A549 (cell line): ENCODE data around the gene LDLRAD4. TPM values are rescaled to one million over a fixed set of nuclear protein-coding genes. Genes with fewer than 3 reads are reported as not detected.

Source experiments
- ATAC-seq, 2 experiments: fragments of 200-7000 bp in 1 of 2; fragments of >200 bp in 1 of 2; cut with Nextera tagmentation in 1 of 2; cut with Tn5 transposase in 1 of 2; 3 replicates each; pipeline versions ENCODE4 v1.8.0 to v1.9.1; 2018 to 2020; ENCODE audit warnings: mild to moderate bottlenecking in 1 of 2, moderate library complexity in 1 of 2
- CTCF ChIA-PET: fragments of 300-600 bp; sonication (Branson Sonifier 250); formaldehyde crosslinking; extraction: SDS; loops from one replicate; lab custom pipeline; 2021; ENCODE audit warnings: antibody characterized with exemption, inconsistent platforms; lab: Yijun Ruan, JAX
- POLR2A ChIA-PET: fragments of 350-600 bp; formaldehyde crosslinking; extraction: SDS; loops from one replicate; lab custom pipeline; 2021; ENCODE audit warnings: antibody characterized with exemption, inconsistent platforms; lab: Yijun Ruan, JAX
- DNase-seq, 2 experiments: peaks; one replicate each; pipeline versions ENCODE4 v3.0.0 to v3.0.0-alpha.2; 2011 to 2016; ENCODE audit warnings: low read depth in 1 of 2, low spot score in 1 of 2
- FAIRE-seq: peaks from 2 replicates; lab custom pipeline; 2011; peaks lifted over from hg19 to GRCh38; lab: Jason Lieb, UNC
- H3K27ac ChIP-seq, 2 experiments: fragments of >200 bp; sonication (Bioruptor Twin); formaldehyde crosslinking; 3 replicates each; pipeline ENCODE4 v1.5.1; 2016 to 2017
- H3K4me1 ChIP-seq: fragments of >200 bp; sonication (Bioruptor Twin); formaldehyde crosslinking; 3 replicates; pipeline ENCODE4 v1.6.1; 2016
- H3K4me2 ChIP-seq: fragments of >200 bp; sonication (Bioruptor Twin); formaldehyde crosslinking; 3 replicates; pipeline ENCODE4 v1.6.1; 2016
- H3K4me3 ChIP-seq: fragments of >200 bp; sonication (Bioruptor Twin); formaldehyde crosslinking; 3 replicates; pipeline ENCODE4 v1.5.1; 2016
- H3K9me3 ChIP-seq: fragments of >200 bp; sonication (Bioruptor Twin); formaldehyde crosslinking; 3 replicates; pipeline ENCODE4 v1.6.1; 2016
- BCL3 ChIP-seq: fragments of >200 bp; sonication (Bioruptor Twin); formaldehyde crosslinking; IDR thresholded peaks from 3 replicates; pipeline ENCODE4 v1.6.1; 2016
- BHLHE40 ChIP-seq: IDR thresholded peaks from 2 replicates; pipeline ENCODE4 v1.6.1; 2012; ENCODE audit warnings: low read depth, low read length, inconsistent platforms
- CBX8 ChIP-seq: fragments of 200-600 bp; sonication (generic); IDR thresholded peaks from 2 replicates; pipeline ENCODE4 v1.6.1; 2016
- CHD4 ChIP-seq: fragments of 200-600 bp; sonication (generic); IDR thresholded peaks from 2 replicates; pipeline ENCODE4 v1.6.1; 2016; ENCODE audit warnings: antibody characterized with exemption, mild to moderate bottlenecking, borderline replicate concordance
- E2F6 ChIP-seq: IDR thresholded peaks from 2 replicates; pipeline ENCODE4 v1.6.1; 2012; ENCODE audit warnings: low read depth, borderline replicate concordance
- EHMT2 ChIP-seq: fragments of 200-600 bp; sonication (generic); IDR thresholded peaks from 2 replicates; pipeline ENCODE4 v1.6.1; 2016; ENCODE audit warnings: antibody characterized with exemption, low read depth, mild to moderate bottlenecking, moderate library complexity
- ESRRA ChIP-seq: fragments of 150-350 bp; IDR thresholded peaks from 2 replicates; pipeline ENCODE4 v1.6.1; 2014; ENCODE audit warnings: mild to moderate bottlenecking, low read length, borderline replicate concordance
- FOSB ChIP-seq: fragments of 250-450 bp; sonication (Bioruptor Pico); IDR thresholded peaks from 2 replicates; pipeline ENCODE4 v1.5.0; 2020; ENCODE audit warnings: mild to moderate bottlenecking, moderate library complexity
- FOXS1 ChIP-seq: fragments of 250-450 bp; sonication (Bioruptor Pico); IDR thresholded peaks from 2 replicates; pipeline ENCODE4 v1.5.0; 2020; ENCODE audit warnings: mild to moderate bottlenecking, moderate library complexity
- HMGXB4 ChIP-seq: fragments of 250-450 bp; sonication (Bioruptor Pico); IDR thresholded peaks from 2 replicates; pipeline ENCODE4 v1.5.0; 2021; ENCODE audit warnings: mild to moderate bottlenecking, moderate library complexity, borderline replicate concordance
- HOXA7 ChIP-seq: fragments of 250-450 bp; sonication (Bioruptor Pico); IDR thresholded peaks from 2 replicates; pipeline ENCODE4 v1.5.0; 2020; ENCODE audit warnings: mild to moderate bottlenecking, moderate library complexity
- HOXB13 ChIP-seq: fragments of 250-450 bp; sonication (Bioruptor Pico); IDR thresholded peaks from 2 replicates; pipeline ENCODE4 v1.5.0; 2020; ENCODE audit warnings: low read depth, mild to moderate bottlenecking, moderate library complexity
- HOXB5 ChIP-seq: fragments of 250-450 bp; sonication (Bioruptor Pico); IDR thresholded peaks from 2 replicates; pipeline ENCODE4 v1.5.0; 2020; ENCODE audit warnings: mild to moderate bottlenecking, moderate library complexity
- JUN ChIP-seq, 2 experiments: fragments of >200 bp; sonication (Bioruptor Twin); formaldehyde crosslinking; IDR thresholded peaks; 2 replicates in 1 of 2; 3 replicates in 1 of 2; pipeline ENCODE4 v1.6.1; 2016 to 2017
- JUNB ChIP-seq: fragments of >200 bp; sonication (Bioruptor Twin); formaldehyde crosslinking; IDR thresholded peaks from 2 replicates; pipeline ENCODE4 v1.6.1; 2016
- KDM5A ChIP-seq: fragments of 200-600 bp; sonication (generic); IDR thresholded peaks from 2 replicates; pipeline ENCODE4 v1.6.1; 2016; ENCODE audit warnings: antibody characterized with exemption, mild to moderate bottlenecking
- MAFK ChIP-seq: fragments of 450-650 bp; IDR thresholded peaks from 2 replicates; pipeline ENCODE4 v1.6.1; 2014; ENCODE audit not compliant: partially characterized antibody
- MAZ ChIP-seq: fragments of 150-350 bp; IDR thresholded peaks from 2 replicates; pipeline ENCODE4 v1.6.1; 2014; ENCODE audit warnings: antibody characterized with exemption, low read depth, low read length, borderline replicate concordance
- POLR2A ChIP-seq: IDR thresholded peaks from 2 replicates; pipeline ENCODE4 v1.6.1; 2012; ENCODE audit warnings: mild to moderate bottlenecking, low read length
- RNF2 ChIP-seq: fragments of 200-600 bp; sonication (generic); IDR thresholded peaks from 2 replicates; pipeline ENCODE4 v1.6.1; 2016; ENCODE audit warnings: low read depth, mild to moderate bottlenecking, antibody characterized with exemption, moderate library complexity, borderline replicate concordance
- SMC3 ChIP-seq: fragments of >200 bp; sonication (Bioruptor Twin); formaldehyde crosslinking; IDR thresholded peaks from 3 replicates; pipeline ENCODE4 v1.6.1; 2018; ENCODE audit warnings: inconsistent platforms
- TFCP2L1 ChIP-seq: fragments of 250-450 bp; sonication (Bioruptor Pico); IDR thresholded peaks from 2 replicates; pipeline ENCODE4 v1.5.0; 2021; ENCODE audit warnings: mild to moderate bottlenecking
- TP53 ChIP-seq: fragments of 250-450 bp; sonication (Bioruptor Pico); IDR thresholded peaks from 2 replicates; pipeline ENCODE4 v1.5.0; 2021; ENCODE audit warnings: mild to moderate bottlenecking, moderate library complexity
- USF2 ChIP-seq: fragments of 450-650 bp; IDR thresholded peaks from 2 replicates; pipeline ENCODE4 v1.6.1; 2014; ENCODE audit warnings: antibody characterized with exemption
- ZC3H11A ChIP-seq: fragments of 450-650 bp; IDR thresholded peaks from 2 replicates; pipeline ENCODE4 v1.6.1; 2014; ENCODE audit warnings: antibody characterized with exemption, mild to moderate bottlenecking
- ZFP36 ChIP-seq: fragments of 450-650 bp; IDR thresholded peaks from 2 replicates; pipeline ENCODE4 v1.6.1; 2014; ENCODE audit warnings: borderline replicate concordance; ENCODE audit not compliant: partially characterized antibody
- WGBS: methylation state at CpG from one replicate; pipeline ENCODE4 v1.1.6; 2017; ENCODE audit errors: missing lambda C conversion rate; 5-methylcytosine and 5-hydroxymethylcytosine counted together
- polyA plus RNA-seq, 4 experiments: library from polyadenylated mRNA; depleted of rRNA in 3 of 4; stranded (reverse); fragments of >200 nt; fragmentation: RNase III in 1 of 4; extraction: RNeasy Plus Mini Kit Qiagen cat#74134 plus additional on column Dnase treatment in 1 of 4; gene quantifications; 2 replicates in 3 of 4; 3 replicates in 1 of 4; pipeline ENCODE4 v1.2.3, GENCODE V29; 2011 to 2017

The LDLRAD4 gene
- polyA plus RNA-seq, 2 of the 4 experiments (the other 2 are of a cell fraction) = 5.2 to 7.6 TPM

GRCh38 chr18:13598591-13598990, 380.0 kb downstream of the LDLRAD4 start (continued):
- TF ChIP-seq E2F6 = no peak
- no peak for TF ChIP-seq ZFP36
- no peak for TF ChIP-seq MAFK
- no peak for TF ChIP-seq TFCP2L1 (CRISPR knock-in tag)
- TF ChIP-seq FOXS1 (CRISPR knock-in tag) = no peak

- CTCF ChIA-PET = interaction anchor here (1.5 kb wide), 1 partner anchor 11 kb away, joined by 4 read pairs; no protein-coding TSS in a partner anchor
- POLR2A ChIA-PET = interaction anchor here (0.6 kb wide), 1 partner anchor 399 kb away, joined by 3 read pairs; no protein-coding TSS in a partner anchor
- DNase-seq = no peak
- TF ChIP-seq HOXA7 (CRISPR knock-in tag) (no peak), MAZ (no peak), RNF2 (no peak), EHMT2 (no peak), BHLHE40 (no peak), FOSB (no peak), JUN (IDR thresholded peaks at IDR 0.05) (no peak), JUNB (no peak), USF2 (no peak), MAFK (no peak), ESRRA (no peak), TP53 (CRISPR knock-in tag) (no peak)
- no peak overlapping the region for H3K4me2 ChIP-seq
- 33% methylated on average over 1 of the region's 1 CpG for WGBS
- H3K4me1 ChIP-seq = no peaks in the 10 kb centered on the region
- ATAC-seq = no peak
- peaks cover 23% of the 10 kb centered on the region; the same call in 2 of the 3 replicates for H3K9me3 ChIP-seq
- no peak overlapping the region for H3K4me3 ChIP-seq
- no peak overlapping the region for H3K27ac ChIP-seq
- FAIRE-seq = no peak
Observed at GRCh38 chr18:13599031-13599430, 380.5 kb downstream of the LDLRAD4 start.

GRCh38 chr18:13603304-13604019, 384.9 kb downstream of the LDLRAD4 start:
- WGBS = 79% methylated on average over 10 of the region's 14 CpGs
- ATAC-seq (no peak), DNase-seq (no peak), FAIRE-seq (no peak)
- Histone ChIP-seq H3K4me2 (no peak overlapping the region), H3K9me3 (no peaks in the 10 kb centered on the region), H3K4me1 (no peaks in the 10 kb centered on the region), H3K4me3 (no peak overlapping the region), H3K27ac (no peak overlapping the region)
- CTCF ChIA-PET = no interaction called here
- POLR2A ChIA-PET = no interaction called here
- TF ChIP-seq HMGXB4 (CRISPR knock-in tag) (no peak), HOXB5 (CRISPR knock-in tag) (no peak), FOXS1 (CRISPR knock-in tag) (no peak), USF2 (no peak), EHMT2 (no peak), BHLHE40 (no peak), HOXB13 (CRISPR knock-in tag) (no peak), CHD4 (no peak), POLR2A (no peak), BCL3 (no peak), MAFK (no peak), ZC3H11A (no peak), SMC3 (no peak), CBX8 (no peak), KDM5A (no peak)
